Neural progenitor cell (in vitro differentiated cells): ENCODE measurements around the gene SERPINB6.

Experiments used
- CTCF ChIP-seq: fragments of 200-600 bp; sonication (generic); IDR thresholded peaks from 2 replicates; pipeline ENCODE4 v1.5.1; 2017; ENCODE audit warnings: antibody characterized with exemption, mild to moderate bottlenecking
- EZH2 ChIP-seq: fragments of 200-600 bp; sonication (generic); IDR thresholded peaks from 2 replicates; pipeline ENCODE4 v1.6.1; 2017; ENCODE audit warnings: antibody characterized with exemption, mild to moderate bottlenecking, moderate library complexity
- EZH2phosphoT487 ChIP-seq: fragments of 200-600 bp; sonication (generic); IDR thresholded peaks from 2 replicates; pipeline ENCODE4 v1.6.1; 2017; ENCODE audit warnings: antibody characterized with exemption

- TF ChIP-seq CTCF (no peak), EZH2 (no peak), EZH2phosphoT487 (no peak)
Observed at GRCh38 chr6:2934057-2934456, 37.3 kb downstream of the SERPINB6 start.
